Measurements from ENCODE around the gene WSCD2. TPM values are rescaled to one million over a fixed set of nuclear protein-coding genes. Genes with fewer than 3 reads are reported as not detected.

WSCD2 gene
- total and polyA plus RNA-seq, 2 donors (not counting 3 experiments of a cell fraction or from before 2014, with no cell fraction given): not detected

- FAIRE-seq (no peak), DNase-seq (ENCODE audit: low read depth, low spot score) (no peak)
- H3K9ac ChIP-seq (replicated peaks; ENCODE audit: extremely low read depth, insufficient read depth, low read length): no peak overlapping the region
- H3K27ac ChIP-seq (ENCODE audit: insufficient read depth, low read depth, low read length): no peak overlapping the region
- H3K36me3 ChIP-seq (ENCODE audit: control insufficient read depth in 2 of 2, extremely low read depth in 1 of 2, insufficient read depth in 2 of 2, low read length in 2 of 2): no peaks in the 10 kb centered on the region
- no peak overlapping the region for H2AFZ ChIP-seq (ENCODE audit: low read depth, low read length)
- no peak overlapping the region for H3K4me3 ChIP-seq (replicated peaks in 1 of 3; ENCODE audit: insufficient read depth in 1 of 3, low read depth in 1 of 3, low read length in 3 of 3)
- ChIA-PET POLR2A (no interaction called here), CTCF (no interaction called here)
- dilution Hi-C loops (cut with MboI; ENCODE audit: extremely low pct_ligation_motif_present, low sequenced_read_pairs) (no loop called here), intact Hi-C loops (cut with micrococcal nuclease) (no loop called here)
- no peak for TF ChIP-seq POLR2A (IDR thresholded peaks at IDR 0.05; ENCODE audit: low read depth, low read length)
- no peak for TF ChIP-seq GATA2 (IDR thresholded peaks at IDR 0.05; ENCODE audit: insufficient read depth, insufficient read length, low read depth, low read length)
- no peak for TF ChIP-seq JUN (IDR thresholded peaks at IDR 0.05; ENCODE audit: borderline replicate concordance, insufficient read depth, insufficient read length, low read depth)
- no peak for TF ChIP-seq MYC (IDR thresholded peaks at IDR 0.05; ENCODE audit: low read depth, low read length)
- TF ChIP-seq FOS (IDR thresholded peaks at IDR 0.05; ENCODE audit: borderline replicate concordance, insufficient read depth, low read length): no peak
- TF ChIP-seq CTCF (IDR thresholded peaks at IDR 0.05; ENCODE audit: extremely low read depth in 1 of 2, insufficient read depth in 1 of 2, low read depth in 1 of 2, low read length in 2 of 2): no peak
- no peaks in the 10 kb centered on the region for H3K27me3 ChIP-seq (ENCODE audit: control insufficient read depth in 2 of 2, insufficient read depth in 2 of 2, low read length in 2 of 2)
- no peaks in the 10 kb centered on the region for H3K4me1 ChIP-seq (ENCODE audit: control insufficient read depth, extremely low read depth, insufficient read depth, low read length)
- no peaks in the 10 kb centered on the region for H3K9me1 ChIP-seq (replicated peaks; ENCODE audit: control insufficient read depth, extremely low read depth, insufficient read depth, low read length)
- no TSS peak for BruUV-seq (replicated peaks)
- H3K4me2 ChIP-seq (ENCODE audit: insufficient read depth, low read length): no peak overlapping the region
- H4K20me1 ChIP-seq (replicated peaks; ENCODE audit: control insufficient read depth, extremely low read depth, insufficient read depth, low read length): no peaks in the 10 kb centered on the region
- no peaks in the 10 kb centered on the region for H3K79me2 ChIP-seq (ENCODE audit: control insufficient read depth, insufficient read depth, low read length)
- H3K9me3 ChIP-seq (replicated peaks; ENCODE audit: control insufficient read depth, insufficient read depth, low read length): no peaks in the 10 kb centered on the region
These were observed 19.6 kb upstream of the WSCD2 start for GRCh38 chr12:108109504-108109903.

GRCh38 chr12:108109954-108110353 is 19.1 kb upstream of the WSCD2 start:
- H3K27ac ChIP-seq (ENCODE audit: insufficient read depth, low read depth, low read length): no peak overlapping the region
- POLR2A ChIA-PET: no interaction called here
- no TSS peak for BruUV-seq (replicated peaks)

More at GRCh38 chr12:108109954-108110353, 19.1 kb upstream of the WSCD2 start:
- H3K9ac ChIP-seq (replicated peaks; ENCODE audit: extremely low read depth, insufficient read depth, low read length): no peak overlapping the region
- no peak overlapping the region for H3K4me2 ChIP-seq (ENCODE audit: insufficient read depth, low read length)
- FAIRE-seq (no peak), DNase-seq (ENCODE audit: low read depth, low spot score) (no peak)
- no peaks in the 10 kb centered on the region for H4K20me1 ChIP-seq (replicated peaks; ENCODE audit: control insufficient read depth, extremely low read depth, insufficient read depth, low read length)
- CTCF ChIA-PET: no interaction called here
- no peaks in the 10 kb centered on the region for H3K79me2 ChIP-seq (ENCODE audit: control insufficient read depth, insufficient read depth, low read length)
- H3K9me1 ChIP-seq (replicated peaks; ENCODE audit: control insufficient read depth, extremely low read depth, insufficient read depth, low read length): no peaks in the 10 kb centered on the region
- H3K27me3 ChIP-seq (ENCODE audit: control insufficient read depth in 2 of 2, insufficient read depth in 2 of 2, low read length in 2 of 2): no peaks in the 10 kb centered on the region
- TF ChIP-seq, protein P1, sequence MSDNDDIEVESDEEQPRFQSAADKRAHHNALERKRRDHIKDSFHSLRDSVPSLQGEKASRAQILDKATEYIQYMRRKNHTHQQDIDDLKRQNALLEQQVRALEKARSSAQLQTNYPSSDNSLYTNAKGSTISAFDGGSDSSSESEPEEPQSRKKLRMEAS (IDR thresholded peaks at IDR 0.05; ENCODE audit: insufficient read depth, insufficient read length): no peak
- TF ChIP-seq POLR2A (IDR thresholded peaks at IDR 0.05; ENCODE audit: low read depth, low read length) (no peak), GATA2 (IDR thresholded peaks at IDR 0.05; ENCODE audit: insufficient read depth, insufficient read length, low read depth, low read length) (no peak), FOS (IDR thresholded peaks at IDR 0.05; ENCODE audit: borderline replicate concordance, insufficient read depth, low read length) (no peak), MYC (IDR thresholded peaks at IDR 0.05; ENCODE audit: low read depth, low read length) (no peak), CTCF (IDR thresholded peaks at IDR 0.05; ENCODE audit: extremely low read depth in 1 of 2, insufficient read depth in 1 of 2, low read depth in 1 of 2, low read length in 2 of 2) (no peak), JUN (IDR thresholded peaks at IDR 0.05; ENCODE audit: borderline replicate concordance, insufficient read depth, insufficient read length, low read depth) (no peak), POLR2AphosphoS5 (IDR thresholded peaks at IDR 0.05; ENCODE audit: insufficient read depth, low read depth, low read length) (no peak), EZH2 (IDR thresholded peaks at IDR 0.05; ENCODE audit: borderline replicate concordance, low read depth, low read length, severe bottlenecking) (no peak)
- intact Hi-C loops (cut with micrococcal nuclease): no loop called here
- no peak overlapping the region for H2AFZ ChIP-seq (ENCODE audit: low read depth, low read length)
- no peaks in the 10 kb centered on the region for H3K9me3 ChIP-seq (replicated peaks; ENCODE audit: control insufficient read depth, insufficient read depth, low read length)
- no peak overlapping the region for H3K4me3 ChIP-seq (replicated peaks in 1 of 3; ENCODE audit: insufficient read depth in 1 of 3, low read depth in 1 of 3, low read length in 3 of 3)
- no peaks in the 10 kb centered on the region for H3K4me1 ChIP-seq (ENCODE audit: control insufficient read depth, extremely low read depth, insufficient read depth, low read length)
- H3K36me3 ChIP-seq (ENCODE audit: control insufficient read depth in 2 of 2, extremely low read depth in 1 of 2, insufficient read depth in 2 of 2, low read length in 2 of 2): no peaks in the 10 kb centered on the region
- dilution Hi-C loops (cut with MboI; ENCODE audit: extremely low pct_ligation_motif_present, low sequenced_read_pairs): no loop called here
